H1 (cell line): Measurements from ENCODE around the gene RANBP17. TPM values are rescaled to one million over a fixed set of nuclear protein-coding genes. Genes with fewer than 3 reads are reported as not detected.

Source experiments
- CTCF ChIA-PET: fragments of 300-600 bp; sonication (Branson Sonifier 250); formaldehyde crosslinking; loops from one replicate; lab custom pipeline; 2021; ENCODE audit not compliant: partially characterized antibody; lab: Charles Lee
- POLR2A ChIA-PET: fragments of 300-600 bp; sonication (Branson Sonifier 250); formaldehyde crosslinking; loops from one replicate; lab custom pipeline; 2021; ENCODE audit warnings: inconsistent platforms; ENCODE audit not compliant: partially characterized antibody; lab: Charles Lee
- DNase-seq, 2 experiments: peaks; one replicate each; pipeline versions ENCODE4 v3.0.0 to v3.0.0-alpha.2; 2010 to 2022; ENCODE audit warnings: low spot score in 2 of 2, low read depth in 1 of 2, mixed read lengths in 1 of 2
- FAIRE-seq: peaks from 2 replicates; lab custom pipeline; 2011; peaks lifted over from hg19 to GRCh38; lab: Jason Lieb, UNC
- H2AFZ ChIP-seq: 2 replicates; pipeline ENCODE4 v1.8.1; 2012; ENCODE audit warnings: low read length, inconsistent platforms
- H2AK5ac ChIP-seq: 2 replicates; pipeline ENCODE4 v1.6.1; 2013; ENCODE audit warnings: low read depth, low read length
- H2BK120ac ChIP-seq: replicated peaks from 2 replicates; pipeline ENCODE3; 2013; ENCODE audit warnings: low read depth, low read length, inconsistent platforms
- H2BK12ac ChIP-seq: 2 replicates; pipeline ENCODE4 v1.6.1; 2013; ENCODE audit warnings: low read depth, low read length
- H2BK15ac ChIP-seq: 2 replicates; pipeline ENCODE4 v1.6.1; 2013; ENCODE audit warnings: low read length
- H2BK20ac ChIP-seq: 2 replicates; pipeline ENCODE4 v1.6.1; 2013; ENCODE audit warnings: low read length
- H2BK5ac ChIP-seq: 2 replicates; pipeline ENCODE4 v1.6.1; 2013; ENCODE audit warnings: low read depth, low read length
- H3K14ac ChIP-seq: 2 replicates; pipeline ENCODE4 v1.6.1; 2013; ENCODE audit warnings: inconsistent platforms; ENCODE audit not compliant: insufficient read length
- H3K18ac ChIP-seq: 2 replicates; pipeline ENCODE4 v1.6.1; 2013; ENCODE audit warnings: low read length; ENCODE audit errors: extremely low read depth
- H3K23ac ChIP-seq: 2 replicates; pipeline ENCODE4 v1.6.1; 2013; ENCODE audit warnings: inconsistent platforms; ENCODE audit not compliant: insufficient read length
- H3K23me2 ChIP-seq: 2 replicates; pipeline ENCODE4 v1.6.1; 2013; ENCODE audit warnings: low read depth, low read length
- H3K27ac ChIP-seq: 2 replicates; pipeline ENCODE4 v1.6.1; 2011; ENCODE audit warnings: low read depth, low read length, inconsistent platforms
- H3K27me3 ChIP-seq, 4 experiments: replicated peaks in 1 of 4; 1 replicate in 1 of 4; 2 replicates in 3 of 4; pipeline versions ENCODE4 v1.6.1 to v1.8.1; 2011 to 2013; ENCODE audit warnings: low read length in 3 of 4, mild to moderate bottlenecking in 3 of 4, inconsistent platforms in 2 of 4, mixed read lengths in 2 of 4, moderate library complexity in 1 of 4; ENCODE audit not compliant: control insufficient read depth in 3 of 4, insufficient read depth in 3 of 4; ENCODE audit errors: extremely low read depth in 1 of 4
- H3K36me3 ChIP-seq, 4 experiments: 2 replicates each; pipeline versions ENCODE4 v1.6.1 to v1.8.1; 2011 to 2013; ENCODE audit warnings: mild to moderate bottlenecking in 4 of 4, low read length in 3 of 4, moderate library complexity in 2 of 4, control low read depth in 1 of 4, inconsistent platforms in 1 of 4; ENCODE audit not compliant: insufficient read depth in 4 of 4, control insufficient read depth in 2 of 4
- H3K4ac ChIP-seq: replicated peaks from 2 replicates; pipeline ENCODE3; 2013; ENCODE audit warnings: low read length, low read depth, mixed read lengths, inconsistent platforms; ENCODE audit not compliant: insufficient read length
- H3K4me1 ChIP-seq, 4 experiments: replicated peaks in 1 of 4; 1 replicate in 1 of 4; 2 replicates in 3 of 4; pipeline versions ENCODE4 v1.6.1 to v1.8.1; 2011 to 2013; ENCODE audit warnings: low read length in 3 of 4, inconsistent platforms in 2 of 4, mixed read lengths in 1 of 4; ENCODE audit not compliant: insufficient read depth in 4 of 4, control insufficient read depth in 3 of 4
- H3K4me2 ChIP-seq, 2 experiments: 2 replicates each; pipeline versions ENCODE4 v1.6.1 to v1.8.1; 2011 to 2013; ENCODE audit warnings: low read depth in 2 of 2, low read length in 2 of 2, control low read depth in 1 of 2, inconsistent platforms in 1 of 2, mild to moderate bottlenecking in 1 of 2; ENCODE audit not compliant: insufficient read depth in 1 of 2
- H3K4me3 ChIP-seq, 4 experiments: fragments of 200-600, 300-600 bp in 1 of 4; sonication (generic), shearing (Covaris generic), sonication (Bioruptor Twin) in 1 of 4; 2 replicates each; pipeline versions ENCODE4 v1.5.1 to v1.8.1; 2011 to 2016; ENCODE audit warnings: low read length in 4 of 4, low read depth in 3 of 4, control low read depth in 2 of 4, inconsistent platforms in 2 of 4, mild to moderate bottlenecking in 2 of 4, mixed read lengths in 1 of 4, moderate library complexity in 1 of 4; ENCODE audit not compliant: insufficient read depth in 2 of 4; ENCODE audit errors: extremely low read depth in 1 of 4
- H3K56ac ChIP-seq: replicated peaks from 2 replicates; pipeline ENCODE3; 2013; ENCODE audit warnings: low read depth, mild to moderate bottlenecking, mixed read lengths, low read length, inconsistent platforms; ENCODE audit not compliant: insufficient read length
- H3K79me1 ChIP-seq: 2 replicates; pipeline ENCODE4 v1.6.1; 2013; ENCODE audit warnings: low read depth, low read length, control low read depth
- H3K79me2 ChIP-seq, 2 experiments: 2 replicates each; pipeline versions ENCODE4 v1.6.1 to v1.8.1; 2012 to 2013; ENCODE audit warnings: low read length in 2 of 2, mild to moderate bottlenecking in 2 of 2, inconsistent platforms in 1 of 2; ENCODE audit not compliant: insufficient read depth in 2 of 2, control insufficient read depth in 1 of 2
- H3K9ac ChIP-seq, 4 experiments: replicated peaks in 1 of 4; 1 replicate in 1 of 4; 2 replicates in 3 of 4; pipeline versions ENCODE4 v1.6.1 to v1.8.1; 2011 to 2013; ENCODE audit warnings: low read depth in 3 of 4, low read length in 3 of 4, control low read depth in 2 of 4, mild to moderate bottlenecking in 2 of 4, moderate library complexity in 2 of 4, inconsistent platforms in 1 of 4; ENCODE audit errors: extremely low read depth in 1 of 4
- H3K9me3 ChIP-seq, 2 experiments: 2 replicates each; pipeline versions ENCODE4 v1.6.1 to v1.8.1; 2012 to 2013; ENCODE audit warnings: mild to moderate bottlenecking in 2 of 2, moderate library complexity in 2 of 2, control low read depth in 1 of 2, inconsistent platforms in 1 of 2, low read depth in 1 of 2, low read length in 1 of 2, mixed read lengths in 1 of 2; ENCODE audit not compliant: insufficient read depth in 2 of 2
- H4K20me1 ChIP-seq, 2 experiments: replicated peaks in 1 of 2; 2 replicates each; pipeline versions ENCODE3 to v1.8.1; 2011 to 2013; ENCODE audit warnings: inconsistent platforms in 2 of 2, low read length in 2 of 2, mild to moderate bottlenecking in 1 of 2; ENCODE audit not compliant: insufficient read depth in 2 of 2, control insufficient read depth in 1 of 2
- H4K5ac ChIP-seq: 2 replicates; pipeline ENCODE4 v1.6.1; 2013; ENCODE audit warnings: low read length, low read depth, mixed read lengths, inconsistent platforms; ENCODE audit not compliant: insufficient read length
- H4K8ac ChIP-seq: 2 replicates; pipeline ENCODE4 v1.8.0; 2013; ENCODE audit warnings: mild to moderate bottlenecking, moderate library complexity, low read length, inconsistent platforms; ENCODE audit not compliant: insufficient read depth; ENCODE audit errors: extremely low read depth
- H4K91ac ChIP-seq: replicated peaks from 2 replicates; pipeline ENCODE3; 2013; ENCODE audit warnings: low read length, mixed read lengths, inconsistent platforms; ENCODE audit not compliant: insufficient read length
- CHD2 ChIP-seq: IDR thresholded peaks from 2 replicates; pipeline ENCODE4 v1.6.1; 2012; ENCODE audit warnings: low read length, improper control_type of control experiment
- CREB1 ChIP-seq: IDR thresholded peaks from 2 replicates; pipeline ENCODE4 v1.6.1; 2012; ENCODE audit warnings: inconsistent platforms
- E2F6 ChIP-seq: IDR thresholded peaks from 2 replicates; pipeline ENCODE4 v1.6.1; 2012; ENCODE audit warnings: inconsistent platforms
- HDAC2 ChIP-seq, 2 experiments: fragments of 300-600 bp in 1 of 2; sonication (generic) in 1 of 2; IDR thresholded peaks; 2 replicates each; pipeline ENCODE4 v1.6.1; 2011 to 2012; ENCODE audit warnings: low read depth in 2 of 2, low read length in 2 of 2, mild to moderate bottlenecking in 2 of 2, moderate library complexity in 2 of 2, borderline replicate concordance in 1 of 2, inconsistent platforms in 1 of 2
- KDM5A ChIP-seq: fragments of 200-600 bp; IDR thresholded peaks from 2 replicates; pipeline ENCODE4 v1.7.1; 2012; ENCODE audit warnings: mild to moderate bottlenecking, low read length, inconsistent platforms, mixed read lengths
- RAD21 ChIP-seq, 2 experiments: IDR thresholded peaks in 1 of 2; conservative IDR thresholded peaks in 1 of 2; 2 replicates each; pipeline ENCODE4 v1.6.1; 2011; ENCODE audit warnings: low read depth in 2 of 2, low read length in 2 of 2, improper control_type of control experiment in 1 of 2, inconsistent platforms in 1 of 2, mild to moderate bottlenecking in 1 of 2, moderate library complexity in 1 of 2
- RFX5 ChIP-seq: IDR thresholded peaks from 2 replicates; pipeline ENCODE4 v1.6.1; 2011; ENCODE audit warnings: low read depth, low read length, improper control_type of control experiment, borderline replicate concordance
- SIRT6 ChIP-seq: IDR thresholded peaks from one replicate; pipeline ENCODE4 v1.7.1; 2012; ENCODE audit warnings: low read length, inconsistent platforms
- ZNF274 ChIP-seq: IDR thresholded peaks from 2 replicates; pipeline ENCODE4 v1.7.0; 2012; ENCODE audit warnings: low read length, borderline replicate concordance; ENCODE audit errors: extremely low read depth
- WGBS, 2 experiments: shearing (Covaris generic) in 1 of 2; methylation state at CpG; one replicate each; pipeline versions ENCODE4 v1.1.6 to v1.1.7; 2013 to 2015; ENCODE audit warnings: low lambda C conversion rate in 2 of 2, mixed read lengths in 2 of 2, inconsistent platforms in 1 of 2, low coverage in 1 of 2, missing lambda C conversion rate in 1 of 2; ENCODE audit not compliant: insufficient replicate concordance in 2 of 2, insufficient coverage in 1 of 2, insufficient read length in 1 of 2; ENCODE audit errors: extremely low coverage in 1 of 2, missing lambda C conversion rate in 1 of 2; 5-methylcytosine and 5-hydroxymethylcytosine counted together
- polyA plus RNA-seq, 7 experiments: library from polyadenylated mRNA; depleted of rRNA in 3 of 7; stranded (reverse) in 5 of 7; unstranded in 2 of 7; fragments of >200 nt in 5 of 7; fragments of 200-250 nt in 2 of 7; gene quantifications; 1 replicate in 5 of 7; 2 replicates in 1 of 7; 4 replicates in 1 of 7; pipeline versions ENCODE4 v1.2.1 to v1.2.3, GENCODE V29; 2011 to 2013; ENCODE audit warnings: missing spikeins in 2 of 7, mixed read lengths in 2 of 7
- total RNA-seq: library from RNA; stranded (reverse); fragmentation: NEBNext Ultra II Directional; extraction: Animal tissue kit (Norgen Biotek cat#: 25700); gene quantifications from 2 replicates; pipeline ENCODE4 v1.2.1, GENCODE V29; 2021

RANBP17 gene
- total and polyA plus RNA-seq, 2 of the 8 experiments (the other 6 are each of a cell fraction or from before 2014, with no cell fraction given), result 8.6 to 21.3 TPM

- Histone ChIP-seq H2BK15ac (no peak overlapping the region), H2AFZ (no peak overlapping the region), H3K4ac (no peak overlapping the region), H3K27ac (no peak overlapping the region), H3K23me2 (no peaks in the 10 kb centered on the region), H3K56ac (no peak overlapping the region), H3K79me1 (no peaks in the 10 kb centered on the region), H3K14ac (no peak overlapping the region), H3K9me3 (no peaks in the 10 kb centered on the region), H2BK5ac (no peak overlapping the region), H3K4me3 (no peak overlapping the region), H3K18ac (no peak overlapping the region), H4K8ac (no peak overlapping the region), H4K20me1 (no peaks in the 10 kb centered on the region), H4K91ac (no peak overlapping the region), H4K5ac (no peak overlapping the region), H3K4me2 (no peak overlapping the region), H2BK120ac (no peak overlapping the region), H2BK12ac (no peak overlapping the region), H2BK20ac (no peak overlapping the region), H3K36me3 (no peaks in the 10 kb centered on the region), H3K4me1 (no peaks in the 10 kb centered on the region), H3K9ac (no peak overlapping the region), H3K27me3 (no peaks in the 10 kb centered on the region), H3K79me2 (no peaks in the 10 kb centered on the region), H3K23ac (no peak overlapping the region), H2AK5ac (no peak overlapping the region)
- POLR2A ChIA-PET, result interaction anchor here (0.9 kb wide), 1 partner anchor 26 kb away, joined by 3 read pairs; no protein-coding TSS in a partner anchor
- no peak for FAIRE-seq
- CTCF ChIA-PET, result interaction anchor here (1.0 to 4.1 kb wide), 3 partner anchors 10 to 80 kb away, joined by 4 to 25 read pairs (median 11); no protein-coding TSS in a partner anchor
- 94% methylated on average over 4 of the region's 4 CpGs; no CpG with 5 or more reads in 1 of the 2 experiments for WGBS, 2 experiments
- no peak for TF ChIP-seq E2F6
- TF ChIP-seq CREB1, result no peak
- TF ChIP-seq KDM5A, result no peak
- no peak for TF ChIP-seq SIRT6
- no peak for TF ChIP-seq ZNF274
- TF ChIP-seq HDAC2 (IDR thresholded peaks at IDR 0.05; ENCODE audit: borderline replicate concordance in 1 of 2, low read depth in 2 of 2, low read length in 2 of 2), result no peak
- TF ChIP-seq RAD21 (IDR thresholded peaks at IDR 0.05 in 1 of 2, conservative IDR thresholded peaks at IDR 0.05 in 1 of 2; ENCODE audit: low read depth in 2 of 2, low read length in 2 of 2), result no peak
- TF ChIP-seq CHD2, result no peak
- no peak for TF ChIP-seq RFX5
- no peak for DNase-seq
These were observed 400.1 kb downstream of the RANBP17 start for GRCh38 chr5:171261904-171262303.
